ENCODE results near the gene CMSS1.

DNA sequence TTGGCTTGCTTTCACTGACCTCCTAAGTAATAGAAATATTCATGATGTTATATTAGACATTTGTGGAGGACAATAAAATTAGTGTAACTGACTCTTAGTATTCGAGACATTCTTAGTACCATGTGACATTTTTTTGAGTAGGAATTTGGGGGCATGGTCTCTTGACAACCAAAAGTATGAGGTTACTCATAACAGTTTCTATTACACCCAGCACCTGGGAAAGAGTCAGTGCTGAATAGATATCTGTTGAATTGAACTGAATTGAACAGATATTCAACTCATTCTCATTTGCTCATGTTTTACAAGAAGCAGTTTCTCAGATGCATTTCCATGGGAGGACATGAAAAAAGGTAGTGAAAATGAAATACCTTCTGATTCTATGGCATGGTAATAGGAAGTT lies 84.4 kb downstream of the CMSS1 start:
- TF ChIP-seq, protein P1, sequence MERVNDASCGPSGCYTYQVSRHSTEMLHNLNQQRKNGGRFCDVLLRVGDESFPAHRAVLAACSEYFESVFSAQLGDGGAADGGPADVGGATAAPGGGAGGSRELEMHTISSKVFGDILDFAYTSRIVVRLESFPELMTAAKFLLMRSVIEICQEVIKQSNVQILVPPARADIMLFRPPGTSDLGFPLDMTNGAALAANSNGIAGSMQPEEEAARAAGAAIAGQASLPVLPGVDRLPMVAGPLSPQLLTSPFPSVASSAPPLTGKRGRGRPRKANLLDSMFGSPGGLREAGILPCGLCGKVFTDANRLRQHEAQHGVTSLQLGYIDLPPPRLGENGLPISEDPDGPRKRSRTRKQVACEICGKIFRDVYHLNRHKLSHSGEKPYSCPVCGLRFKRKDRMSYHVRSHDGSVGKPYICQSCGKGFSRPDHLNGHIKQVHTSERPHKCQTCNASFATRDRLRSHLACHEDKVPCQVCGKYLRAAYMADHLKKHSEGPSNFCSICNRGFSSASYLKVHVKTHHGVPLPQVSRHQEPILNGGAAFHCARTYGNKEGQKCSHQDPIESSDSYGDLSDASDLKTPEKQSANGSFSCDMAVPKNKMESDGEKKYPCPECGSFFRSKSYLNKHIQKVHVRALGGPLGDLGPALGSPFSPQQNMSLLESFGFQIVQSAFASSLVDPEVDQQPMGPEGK (CRISPR knock-in tag; IDR thresholded peaks at IDR 0.05; ENCODE audit: borderline replicate concordance) = no peak
- TF ChIP-seq ZNF70 (CRISPR knock-in tag; IDR thresholded peaks at IDR 0.05) = no peak
- TF ChIP-seq, protein P2, sequence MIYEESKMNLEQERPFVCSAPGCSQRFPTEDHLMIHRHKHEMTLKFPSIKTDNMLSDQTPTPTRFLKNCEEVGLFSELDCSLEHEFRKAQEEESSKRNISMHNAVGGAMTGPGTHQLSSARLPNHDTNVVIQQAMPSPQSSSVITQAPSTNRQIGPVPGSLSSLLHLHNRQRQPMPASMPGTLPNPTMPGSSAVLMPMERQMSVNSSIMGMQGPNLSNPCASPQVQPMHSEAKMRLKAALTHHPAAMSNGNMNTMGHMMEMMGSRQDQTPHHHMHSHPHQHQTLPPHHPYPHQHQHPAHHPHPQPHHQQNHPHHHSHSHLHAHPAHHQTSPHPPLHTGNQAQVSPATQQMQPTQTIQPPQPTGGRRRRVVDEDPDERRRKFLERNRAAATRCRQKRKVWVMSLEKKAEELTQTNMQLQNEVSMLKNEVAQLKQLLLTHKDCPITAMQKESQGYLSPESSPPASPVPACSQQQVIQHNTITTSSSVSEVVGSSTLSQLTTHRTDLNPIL (CRISPR knock-in tag; IDR thresholded peaks at IDR 0.05; ENCODE audit: low read depth) = no peak
- no peak for TF ChIP-seq ARNTL (CRISPR knock-in tag; IDR thresholded peaks at IDR 0.05; ENCODE audit: borderline replicate concordance, low read depth)
- no peak for TF ChIP-seq GLIS3 (CRISPR knock-in tag; IDR thresholded peaks at IDR 0.05)
- TF ChIP-seq CSDC2 (CRISPR knock-in tag; IDR thresholded peaks at IDR 0.05) = no peak
- TF ChIP-seq, protein P3, sequence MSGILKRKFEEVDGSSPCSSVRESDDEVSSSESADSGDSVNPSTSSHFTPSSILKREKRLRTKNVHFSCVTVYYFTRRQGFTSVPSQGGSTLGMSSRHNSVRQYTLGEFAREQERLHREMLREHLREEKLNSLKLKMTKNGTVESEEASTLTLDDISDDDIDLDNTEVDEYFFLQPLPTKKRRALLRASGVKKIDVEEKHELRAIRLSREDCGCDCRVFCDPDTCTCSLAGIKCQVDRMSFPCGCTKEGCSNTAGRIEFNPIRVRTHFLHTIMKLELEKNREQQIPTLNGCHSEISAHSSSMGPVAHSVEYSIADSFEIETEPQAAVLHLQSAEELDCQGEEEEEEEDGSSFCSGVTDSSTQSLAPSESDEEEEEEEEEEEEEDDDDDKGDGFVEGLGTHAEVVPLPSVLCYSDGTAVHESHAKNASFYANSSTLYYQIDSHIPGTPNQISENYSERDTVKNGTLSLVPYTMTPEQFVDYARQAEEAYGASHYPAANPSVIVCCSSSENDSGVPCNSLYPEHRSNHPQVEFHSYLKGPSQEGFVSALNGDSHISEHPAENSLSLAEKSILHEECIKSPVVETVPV (CRISPR knock-in tag; IDR thresholded peaks at IDR 0.05) = no peak
- TF ChIP-seq ZFP30 (CRISPR knock-in tag; IDR thresholded peaks at IDR 0.05) = no peak
- no peak for TF ChIP-seq PPARA (CRISPR knock-in tag; IDR thresholded peaks at IDR 0.05; ENCODE audit: borderline replicate concordance)
- TF ChIP-seq SNAI2 (CRISPR knock-in tag; IDR thresholded peaks at IDR 0.05) = no peak
- TF ChIP-seq, protein P4, sequence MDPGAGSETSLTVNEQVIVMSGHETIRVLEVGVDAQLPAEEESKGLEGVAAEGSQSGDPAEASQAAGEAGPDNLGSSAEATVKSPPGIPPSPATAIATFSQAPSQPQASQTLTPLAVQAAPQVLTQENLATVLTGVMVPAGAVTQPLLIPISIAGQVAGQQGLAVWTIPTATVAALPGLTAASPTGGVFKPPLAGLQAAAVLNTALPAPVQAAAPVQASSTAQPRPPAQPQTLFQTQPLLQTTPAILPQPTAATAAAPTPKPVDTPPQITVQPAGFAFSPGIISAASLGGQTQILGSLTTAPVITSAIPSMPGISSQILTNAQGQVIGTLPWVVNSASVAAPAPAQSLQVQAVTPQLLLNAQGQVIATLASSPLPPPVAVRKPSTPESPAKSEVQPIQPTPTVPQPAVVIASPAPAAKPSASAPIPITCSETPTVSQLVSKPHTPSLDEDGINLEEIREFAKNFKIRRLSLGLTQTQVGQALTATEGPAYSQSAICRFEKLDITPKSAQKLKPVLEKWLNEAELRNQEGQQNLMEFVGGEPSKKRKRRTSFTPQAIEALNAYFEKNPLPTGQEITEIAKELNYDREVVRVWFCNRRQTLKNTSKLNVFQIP (CRISPR knock-in tag; IDR thresholded peaks at IDR 0.05; ENCODE audit: borderline replicate concordance, low read depth) = no peak
- no peak for TF ChIP-seq TCF4 (CRISPR knock-in tag; IDR thresholded peaks at IDR 0.05; ENCODE audit: borderline replicate concordance)

Measured in SK-N-SH treated with all-trans-retinoic acid at 6 μM for 48 hours (cell line).